K562 (cell line): ENCODE data around the gene RARS1. TPM values are rescaled to one million over a fixed set of nuclear protein-coding genes. Genes with fewer than 3 reads are reported as not detected.

Experiments
- ATAC-seq: fragments of 200-7000 bp; cut with Tn5 transposase; 3 replicates; pipeline ENCODE4 v1.9.1; 2020; ENCODE audit warnings: moderate library complexity
- BruUV-seq: library from RNA; stranded (reverse); fragments of 400-500 nt; replicated peaks from 2 replicates; lab custom pipeline; 2021; lab: Mats Ljungman, UMichigan
- CTCF ChIA-PET: fragments of 300-600 bp; formaldehyde crosslinking; extraction: SDS; loops from one replicate; lab custom pipeline; 2021; ENCODE audit warnings: low intra/inter-chr PET ratio; lab: Yijun Ruan, JAX
- POLR2A ChIA-PET: fragments of 300-600, 350-650 bp; sonication (Branson Sonifier 250); formaldehyde crosslinking; extraction: SDS; loops from one replicate; lab custom pipeline; 2021; ENCODE audit warnings: antibody characterized with exemption, inconsistent platforms; lab: Yijun Ruan, JAX
- DNase-seq, 4 experiments: peaks; one replicate each; pipeline versions ENCODE4 v3.0.0 to v3.0.0-alpha.2; 2011 to 2018; ENCODE audit warnings: low spot score in 3 of 4, mixed read lengths in 3 of 4; ENCODE audit errors: extremely low read depth in 1 of 4
- FAIRE-seq: peaks from 2 replicates; lab custom pipeline; 2011; peaks lifted over from hg19 to GRCh38; lab: Jason Lieb, UNC
- H2AFZ ChIP-seq: 2 replicates; pipeline ENCODE4 v1.6.0; 2011; ENCODE audit warnings: low read depth, low read length, control low read depth, inconsistent platforms
- H3K27ac ChIP-seq: fragments of 200-600 bp; 3 replicates; pipeline ENCODE4 v1.8.0; 2011; ENCODE audit warnings: low read depth, mild to moderate bottlenecking, control low read depth, inconsistent platforms, low read length, moderate library complexity, mixed read lengths; ENCODE audit errors: extremely low read depth
- H3K27me3 ChIP-seq, 2 experiments: fragments of 300-600 bp in 1 of 2; 2 replicates in 1 of 2; 3 replicates in 1 of 2; pipeline versions ENCODE4 v1.6.0 to v1.8.0; 2011; ENCODE audit warnings: inconsistent platforms in 2 of 2, low read length in 2 of 2, mild to moderate bottlenecking in 1 of 2, mixed read lengths in 1 of 2, moderate library complexity in 1 of 2; ENCODE audit not compliant: control insufficient read depth in 2 of 2, insufficient read depth in 2 of 2
- H3K36me3 ChIP-seq: fragments of 300-600 bp; 3 replicates; pipeline ENCODE4 v1.8.0; 2011; ENCODE audit warnings: mild to moderate bottlenecking, low read length, inconsistent platforms; ENCODE audit not compliant: control insufficient read depth, insufficient read depth
- H3K4me1 ChIP-seq, 2 experiments: fragments of 200-600 bp in 1 of 2; replicated peaks in 1 of 2; 2 replicates in 1 of 2; 3 replicates in 1 of 2; pipeline versions ENCODE4 v1.5.1 to v1.8.0; 2011; ENCODE audit warnings: inconsistent platforms in 2 of 2, low read length in 2 of 2, mild to moderate bottlenecking in 1 of 2, mixed read lengths in 1 of 2, moderate library complexity in 1 of 2; ENCODE audit not compliant: control insufficient read depth in 2 of 2, insufficient read depth in 2 of 2
- H3K4me2 ChIP-seq: 2 replicates; pipeline ENCODE4 v1.6.1; 2011; ENCODE audit warnings: low read length, control low read depth, inconsistent platforms, mixed read lengths; ENCODE audit not compliant: insufficient read depth
- H3K4me3 ChIP-seq: fragments of 200-600 bp; sonication (generic), shearing (Covaris generic); 2 replicates; pipeline ENCODE4 v1.5.1; 2016; ENCODE audit warnings: control low read depth, inconsistent platforms
- H3K79me2 ChIP-seq: fragments of 200-600 bp; 3 replicates; pipeline ENCODE4 v1.8.0; 2011; ENCODE audit warnings: low read length, inconsistent platforms; ENCODE audit not compliant: control insufficient read depth, insufficient read depth
- H3K9ac ChIP-seq, 2 experiments: 2 replicates each; pipeline versions ENCODE4 v1.6.0 to v1.6.1; 2011; ENCODE audit warnings: low read depth in 2 of 2, low read length in 2 of 2, control low read depth in 1 of 2, inconsistent platforms in 1 of 2, mild to moderate bottlenecking in 1 of 2, mixed read lengths in 1 of 2; ENCODE audit not compliant: insufficient read depth in 1 of 2
- H3K9me1 ChIP-seq: one replicate; pipeline ENCODE4 v1.6.0; 2011; ENCODE audit warnings: inconsistent platforms, mild to moderate bottlenecking, low read length, moderate library complexity; ENCODE audit not compliant: control insufficient read depth, insufficient read depth
- H3K9me3 ChIP-seq: replicated peaks from 2 replicates; pipeline ENCODE4 v1.5.1; 2011; ENCODE audit warnings: low read depth, low read length, inconsistent platforms; ENCODE audit not compliant: control insufficient read depth, insufficient read depth
- H4K20me1 ChIP-seq: replicated peaks from 2 replicates; pipeline ENCODE4 v1.6.1; 2011; ENCODE audit warnings: low read length, inconsistent platforms, mixed read lengths; ENCODE audit not compliant: control insufficient read depth, insufficient read depth
- BDP1 ChIP-seq: IDR thresholded peaks from 3 replicates; pipeline ENCODE4 v1.6.1; 2011; ENCODE audit not compliant: insufficient read length, insufficient read depth
- CBX1 ChIP-seq: sonication (generic); IDR thresholded peaks from 2 replicates; pipeline ENCODE4 v1.6.1; 2016; ENCODE audit warnings: antibody characterized with exemption, low read depth, mild to moderate bottlenecking
- CEBPB ChIP-seq: fragments of 450-650 bp; IDR thresholded peaks from 2 replicates; pipeline ENCODE4 v1.6.1; 2016; ENCODE audit warnings: missing genetic modification characterization, missing compliant biosample characterization
- CREM ChIP-seq: IDR thresholded peaks from 2 replicates; pipeline ENCODE4 v1.6.1; 2014; ENCODE audit warnings: antibody characterized with exemption, low read depth
- GATA2 ChIP-seq: sonication (generic); formaldehyde crosslinking; IDR thresholded peaks from 2 replicates; pipeline ENCODE4 v1.4.0; 2020; ENCODE audit warnings: mild to moderate bottlenecking, missing genetic modification reagents
- HMGN3 ChIP-seq: IDR thresholded peaks from 2 replicates; pipeline ENCODE4 v1.6.1; 2011; ENCODE audit warnings: borderline replicate concordance, low read depth, mild to moderate bottlenecking, mixed read lengths, low read length; ENCODE audit not compliant: insufficient read length; ENCODE audit errors: extremely low read depth
- HOXB6 ChIP-seq: fragments of 250-450 bp; sonication (Bioruptor Pico); IDR thresholded peaks from 2 replicates; pipeline ENCODE4 v1.5.1; 2022; ENCODE audit warnings: mild to moderate bottlenecking, borderline replicate concordance
- SLC30A9 ChIP-seq: fragments of 250-450 bp; sonication (Bioruptor Pico); IDR thresholded peaks from 2 replicates; pipeline ENCODE4 v1.8.0; 2022; ENCODE audit warnings: mild to moderate bottlenecking, moderate library complexity
- YBX1 ChIP-seq: fragments of 450-650 bp; IDR thresholded peaks from 2 replicates; pipeline ENCODE4 v1.7.1; 2016; ENCODE audit warnings: mild to moderate bottlenecking
- WGBS: fragments of 100-300 bp; shearing (Covaris generic); methylation state at CpG from one replicate; pipeline ENCODE4 v1.1.6; 2016; ENCODE audit warnings: low coverage, mixed read lengths; ENCODE audit not compliant: insufficient coverage; ENCODE audit errors: missing lambda C conversion rate; 5-methylcytosine and 5-hydroxymethylcytosine counted together
- in situ Hi-C: fragments of 300-500 bp; cut with MboI; formaldehyde crosslinking; loops from 4 replicates; pipeline ENCODE4 v1.15.0; 2018; ENCODE audit warnings: inconsistent platforms, mixed read lengths
- intact Hi-C: fragments of 100-400 bp; cut with micrococcal nuclease; formaldehyde crosslinking; loops from 2 replicates; pipeline ENCODE4 v1.14.2; 2022
- polyA plus RNA-seq, 8 experiments: library from polyadenylated mRNA; depleted of rRNA in 4 of 8; stranded (reverse) in 5 of 8; unstranded in 3 of 8; fragments of >200 nt; fragmentation: Nextera tagmentation in 2 of 8; fragmentation: Illumina TruSeq in 1 of 8; extraction: Ambion mirVana in 2 of 8; extraction: Trizol in 1 of 8; gene quantifications; 2 replicates each; pipeline versions ENCODE4 v1.2.1 to v1.2.3, GENCODE V29; 2011 to 2014; ENCODE audit warnings: inconsistent platforms in 1 of 8, missing spikeins in 1 of 8
- total RNA-seq, 7 experiments: library from RNA; depleted of rRNA in 6 of 7; stranded (reverse); fragments of >200 nt in 6 of 7; fragmentation: Illumina TruSeq in 2 of 7; extraction: Trizol in 2 of 7; gene quantifications; 2 replicates each; pipeline versions ENCODE4 v1.2.1 to v1.2.3, GENCODE V29; 2011 to 2021; ENCODE audit warnings: low replicate concordance in 1 of 7
- TF ChIP-seq, protein P1 (sequence below): fragments of 200-800 bp; sonication (Bioruptor generic); IDR thresholded peaks from 2 replicates; pipeline ENCODE4 v1.6.1; 2017; ENCODE audit warnings: missing genetic modification characterization, missing compliant biosample characterization
- TF ChIP-seq, protein P2 (sequence below): sonication (generic); formaldehyde crosslinking; IDR thresholded peaks from 2 replicates; pipeline ENCODE4 v1.8.1; 2023; ENCODE audit warnings: mild to moderate bottlenecking, missing genetic modification reagents

RARS1 gene
- total and polyA plus RNA-seq, 9 of the 15 experiments (the other 6 are each of a cell fraction or from before 2014, with no cell fraction given): 109 to 196 (median 139) TPM

DNA sequence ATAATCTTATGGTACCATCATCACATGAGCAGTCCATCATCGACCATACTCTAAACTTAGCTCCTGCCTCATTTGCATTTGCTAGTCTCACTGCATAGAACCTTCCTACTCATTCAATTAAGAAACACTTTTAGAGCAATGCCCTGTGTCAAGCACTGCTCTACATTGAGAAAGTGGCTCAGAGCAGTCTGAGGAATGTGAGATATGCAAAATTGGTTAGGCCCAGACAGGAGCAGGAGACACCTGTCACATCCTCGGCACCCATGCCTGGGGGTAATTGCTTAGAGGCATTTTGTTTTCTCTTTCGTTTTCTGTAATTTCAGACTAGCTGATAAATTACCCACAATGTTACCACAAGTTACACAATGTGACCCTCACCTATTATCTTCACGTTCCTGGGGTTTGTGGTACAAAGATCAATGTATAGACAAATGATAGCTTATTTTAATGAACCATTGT, 4.9 kb upstream of the RARS1 start:
- Histone ChIP-seq H3K9me3 (no peaks in the 10 kb centered on the region), H3K4me2 (no peak overlapping the region), H3K4me1 (peaks cover 0 to 5% of the 10 kb centered on the region in 2 experiments; a peak in 2 of 5 replicates), H3K9me1 (no peaks in the 10 kb centered on the region), H3K79me2 (peaks cover 2% of the 10 kb centered on the region), H3K36me3 (no peaks in the 10 kb centered on the region), H3K9ac (no peak overlapping the region), H4K20me1 (0 out of 2 replicates have a peak, but pooled peaks cover under 1% of the 10 kb centered on the region), H3K27me3 (no peaks in the 10 kb centered on the region; a peak in 1 of 5 replicates), H3K4me3 (no peak overlapping the region), H2AFZ (no peak overlapping the region), H3K27ac (no peak overlapping the region)
- ChIA-PET POLR2A (interaction anchor here (1.0 kb wide), 1 partner anchor 42 kb away, joined by 4 read pairs; no protein-coding TSS in a partner anchor), CTCF (no interaction called here)
- FAIRE-seq (no peak), ATAC-seq (no peak), DNase-seq (no peak)
- TF ChIP-seq GATA2 (CRISPR knock-in tag) (no peak), CEBPB (tag) (no peak), CBX1 (no peak), HMGN3 (no peak), SLC30A9 (CRISPR knock-in tag) (no peak), YBX1 (no peak), BDP1 (no peak), HOXB6 (no peak), CREM (no peak)
- TF ChIP-seq, protein P1, sequence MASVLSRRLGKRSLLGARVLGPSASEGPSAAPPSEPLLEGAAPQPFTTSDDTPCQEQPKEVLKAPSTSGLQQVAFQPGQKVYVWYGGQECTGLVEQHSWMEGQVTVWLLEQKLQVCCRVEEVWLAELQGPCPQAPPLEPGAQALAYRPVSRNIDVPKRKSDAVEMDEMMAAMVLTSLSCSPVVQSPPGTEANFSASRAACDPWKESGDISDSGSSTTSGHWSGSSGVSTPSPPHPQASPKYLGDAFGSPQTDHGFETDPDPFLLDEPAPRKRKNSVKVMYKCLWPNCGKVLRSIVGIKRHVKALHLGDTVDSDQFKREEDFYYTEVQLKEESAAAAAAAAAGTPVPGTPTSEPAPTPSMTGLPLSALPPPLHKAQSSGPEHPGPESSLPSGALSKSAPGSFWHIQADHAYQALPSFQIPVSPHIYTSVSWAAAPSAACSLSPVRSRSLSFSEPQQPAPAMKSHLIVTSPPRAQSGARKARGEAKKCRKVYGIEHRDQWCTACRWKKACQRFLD (CRISPR knock-in tag): no peak
- TF ChIP-seq, protein P2, sequence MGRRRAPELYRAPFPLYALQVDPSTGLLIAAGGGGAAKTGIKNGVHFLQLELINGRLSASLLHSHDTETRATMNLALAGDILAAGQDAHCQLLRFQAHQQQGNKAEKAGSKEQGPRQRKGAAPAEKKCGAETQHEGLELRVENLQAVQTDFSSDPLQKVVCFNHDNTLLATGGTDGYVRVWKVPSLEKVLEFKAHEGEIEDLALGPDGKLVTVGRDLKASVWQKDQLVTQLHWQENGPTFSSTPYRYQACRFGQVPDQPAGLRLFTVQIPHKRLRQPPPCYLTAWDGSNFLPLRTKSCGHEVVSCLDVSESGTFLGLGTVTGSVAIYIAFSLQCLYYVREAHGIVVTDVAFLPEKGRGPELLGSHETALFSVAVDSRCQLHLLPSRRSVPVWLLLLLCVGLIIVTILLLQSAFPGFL (CRISPR knock-in tag): no peak
- BruUV-seq: no TSS peak
- intact Hi-C loops: loop anchor here (5.0 kb wide), 1 partner anchor 214 kb away; no protein-coding TSS in a partner anchor
- WGBS: 9% methylated on average over 4 of the region's 4 CpGs
- in situ Hi-C loops: no loop called here
